Neuronal stem cell (in vitro differentiated cells): ENCODE results near the gene IFFO2.
A peak's percentile ranks its signal among the peaks of the same experiment; 100 is the strongest.

Source experiments
- DNase-seq: peaks from one replicate; pipeline ENCODE4 v3.0.0-alpha.2; 2013; ENCODE audit warnings: low spot score
- H2AFZ ChIP-seq: one replicate; pipeline ENCODE4 v1.6.1; 2013; ENCODE audit warnings: mild to moderate bottlenecking, low read length, inconsistent platforms
- H2AK5ac ChIP-seq: 2 replicates; pipeline ENCODE4 v1.6.1; 2013; ENCODE audit warnings: low read depth, mild to moderate bottlenecking, inconsistent platforms, low read length, moderate library complexity, mixed read lengths
- H2BK120ac ChIP-seq: 2 replicates; pipeline ENCODE4 v1.6.1; 2013; ENCODE audit warnings: low read depth, mild to moderate bottlenecking, inconsistent platforms, low read length, moderate library complexity, mixed read lengths
- H2BK12ac ChIP-seq: one replicate; pipeline ENCODE4 v1.6.1; 2013; ENCODE audit warnings: low read length, inconsistent platforms
- H2BK15ac ChIP-seq: 2 replicates; pipeline ENCODE4 v1.6.1; 2013; ENCODE audit warnings: mild to moderate bottlenecking, low read length, inconsistent platforms, mixed read lengths
- H2BK5ac ChIP-seq: one replicate; pipeline ENCODE4 v1.6.1; 2013; ENCODE audit warnings: inconsistent platforms, mild to moderate bottlenecking, low read length, moderate library complexity
- H3K14ac ChIP-seq: one replicate; pipeline ENCODE4 v1.6.1; 2013; ENCODE audit warnings: low read length, inconsistent platforms
- H3K18ac ChIP-seq: 2 replicates; pipeline ENCODE4 v1.6.1; 2013; ENCODE audit warnings: low read length, inconsistent platforms
- H3K23ac ChIP-seq: 2 replicates; pipeline ENCODE4 v1.6.1; 2013; ENCODE audit warnings: low read depth, mild to moderate bottlenecking, mixed read lengths, low read length, inconsistent platforms; ENCODE audit not compliant: poor library complexity
- H3K27ac ChIP-seq: replicated peaks from 3 replicates; pipeline ENCODE4 v1.5.1; 2013; ENCODE audit warnings: low read length, inconsistent platforms
- H3K27me3 ChIP-seq, 3 experiments: 2 replicates each; pipeline ENCODE4 v1.6.1; 2013; ENCODE audit warnings: low read length in 3 of 3, mild to moderate bottlenecking in 2 of 3, inconsistent platforms in 1 of 3, low read depth in 1 of 3, mixed read lengths in 1 of 3, moderate library complexity in 1 of 3; ENCODE audit not compliant: control insufficient read depth in 3 of 3, insufficient read depth in 3 of 3
- H3K36me3 ChIP-seq, 2 donors: replicated peaks in 1 of 2; 2 replicates each; pipeline ENCODE4 v1.6.1; 2013; ENCODE audit warnings: low read length in 2 of 2; ENCODE audit not compliant: control insufficient read depth in 2 of 2, insufficient read depth in 2 of 2
- H3K4ac ChIP-seq: 2 replicates; pipeline ENCODE4 v1.6.1; 2013; ENCODE audit warnings: inconsistent platforms, mild to moderate bottlenecking, low read length, moderate library complexity
- H3K4me1 ChIP-seq, 2 donors: 1 replicate in 1 of 2; 2 replicates in 1 of 2; pipeline ENCODE4 v1.6.1; 2013; ENCODE audit warnings: low read length in 2 of 2, low read depth in 1 of 2; ENCODE audit not compliant: control insufficient read depth in 2 of 2, insufficient read depth in 1 of 2
- H3K4me2 ChIP-seq: one replicate; pipeline ENCODE4 v1.6.1; 2013; ENCODE audit warnings: mild to moderate bottlenecking, low read length, inconsistent platforms; ENCODE audit not compliant: insufficient read depth, poor library complexity, severe bottlenecking
- H3K4me3 ChIP-seq, 2 donors: 2 replicates each; pipeline ENCODE4 v1.5.1; 2013; ENCODE audit warnings: low read length in 2 of 2, mild to moderate bottlenecking in 2 of 2, inconsistent platforms in 1 of 2, moderate library complexity in 1 of 2
- H3K79me1 ChIP-seq: one replicate; pipeline ENCODE4 v1.6.1; 2013; ENCODE audit warnings: low read depth, mild to moderate bottlenecking, inconsistent platforms, low read length, moderate library complexity
- H3K9ac ChIP-seq: one replicate; pipeline ENCODE4 v1.6.1; 2013; ENCODE audit warnings: mild to moderate bottlenecking, low read depth, low read length, inconsistent platforms; ENCODE audit not compliant: poor library complexity
- H3K9me3 ChIP-seq, 2 donors: replicated peaks in 1 of 2; 2 replicates each; pipeline versions ENCODE3 to v1.6.1; 2013; ENCODE audit warnings: low read length in 2 of 2, mild to moderate bottlenecking in 2 of 2, inconsistent platforms in 1 of 2, low read depth in 1 of 2, mixed read lengths in 1 of 2, moderate library complexity in 1 of 2; ENCODE audit not compliant: control insufficient read depth in 2 of 2, insufficient read depth in 1 of 2
- H4K8ac ChIP-seq: one replicate; pipeline ENCODE4 v1.6.1; 2013; ENCODE audit warnings: low read depth, mild to moderate bottlenecking, inconsistent platforms, low read length, moderate library complexity
- H4K91ac ChIP-seq: one replicate; pipeline ENCODE4 v1.6.1; 2013; ENCODE audit warnings: low read length, low read depth, mild to moderate bottlenecking, inconsistent platforms; ENCODE audit not compliant: poor library complexity
- WGBS, 2 donors: extraction: QIAGEN DNeasy Blood & Tissue Kit; methylation state at CpG; one replicate each; pipeline ENCODE4 v1.1.7; 2013; ENCODE audit warnings: missing lambda C conversion rate in 2 of 2, mixed read lengths in 1 of 2; ENCODE audit not compliant: insufficient read length in 2 of 2, insufficient replicate concordance in 1 of 2; ENCODE audit errors: extremely low coverage in 2 of 2; 5-methylcytosine and 5-hydroxymethylcytosine counted together

The IFFO2 gene

DNA sequence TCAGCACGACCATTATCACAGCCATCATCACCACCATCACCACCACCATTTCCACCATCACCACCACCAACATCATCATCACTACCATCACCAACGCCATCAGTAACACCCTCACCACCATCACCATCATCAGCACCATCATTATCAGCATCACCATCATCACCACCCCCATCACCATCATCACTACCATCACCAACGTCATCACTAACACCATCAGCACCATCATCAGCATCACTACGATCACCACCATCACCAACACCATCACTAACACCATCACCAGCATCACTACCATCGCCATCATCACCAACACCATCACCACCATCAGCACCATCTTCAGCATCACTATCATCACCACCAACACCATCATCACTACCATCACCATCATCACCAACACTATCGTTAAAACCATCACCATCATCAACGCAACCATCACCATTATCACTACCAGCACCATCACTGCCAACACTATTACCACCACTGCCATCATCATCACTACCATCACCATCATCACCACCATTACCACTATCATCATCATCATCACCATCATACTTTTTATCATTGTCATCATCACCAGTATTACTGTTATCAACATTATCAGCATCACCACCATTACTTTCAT, 98.3 kb downstream of the IFFO2 start:
- WGBS, 2 donors, result 100% methylated on average over 2 to 3 of the region's 7 CpGs
- Histone ChIP-seq H3K4me2 (no peak overlapping the region), H2BK15ac (no peak overlapping the region), H2BK120ac (no peak overlapping the region), H3K9me3 (peaks cover 0 to 5% of the 10 kb centered on the region in 2 donors), H3K9ac (no peak overlapping the region), H3K4ac (no peak overlapping the region), H3K79me1 (no peaks in the 10 kb centered on the region), H2BK5ac (no peak overlapping the region), H4K8ac (no peak overlapping the region), H3K27ac (no peak overlapping the region), H3K23ac (peak overlapping the region; percentile 35), H3K36me3 (no peaks in the 10 kb centered on the region), H3K14ac (peak overlapping the region; percentile 21), H4K91ac (no peak overlapping the region), H3K18ac (no peak overlapping the region), H3K4me3 (peak overlapping the region in 1 of 2 donors; percentile 57), H3K4me1 (no peaks in the 10 kb centered on the region), H2AFZ (no peak overlapping the region), H2AK5ac (no peak overlapping the region), H3K27me3 (peaks cover 0 to 15% (median 0%) of the 10 kb centered on the region in 3 experiments), H2BK12ac (no peak overlapping the region)
- no peak for DNase-seq

DNA sequence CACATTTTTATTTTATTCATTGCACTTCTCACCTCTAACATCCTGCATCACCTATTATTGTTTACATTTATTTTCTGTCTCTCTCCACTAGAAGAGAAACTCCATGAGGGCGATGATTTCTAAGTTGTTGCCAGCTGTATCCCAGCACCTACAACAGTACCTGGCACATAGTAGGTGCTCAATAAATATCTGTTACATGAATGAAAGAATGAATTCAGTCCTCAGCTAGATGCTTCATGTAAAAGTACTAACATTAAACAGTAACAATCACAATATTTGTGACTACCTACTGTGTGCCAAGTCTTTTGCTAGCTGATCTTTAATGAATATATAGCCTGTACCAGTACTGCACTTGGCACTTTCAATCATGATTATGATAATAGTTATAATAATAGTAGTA, 100.0 kb downstream of the IFFO2 start:
- no peak overlapping the region for H3K27ac ChIP-seq
- no peak overlapping the region for H2BK12ac ChIP-seq
- no CpG with 5 or more reads among the region's 1 CpG for WGBS, 2 donors
- H2AFZ ChIP-seq, result no peak overlapping the region
- peaks cover 0 to 5% of the 10 kb centered on the region in 2 donors for H3K9me3 ChIP-seq
- no peaks in the 10 kb centered on the region for H3K79me1 ChIP-seq
- H3K4ac ChIP-seq, result no peak overlapping the region
- H3K9ac ChIP-seq, result no peak overlapping the region
- H2BK120ac ChIP-seq, result no peak overlapping the region
- H3K23ac ChIP-seq, result no peak overlapping the region
- no peaks in the 10 kb centered on the region for H3K36me3 ChIP-seq
- no peak overlapping the region for H4K8ac ChIP-seq
- no peak overlapping the region for H3K14ac ChIP-seq
- no peak overlapping the region for H3K4me2 ChIP-seq
- no peak overlapping the region for H2BK15ac ChIP-seq
- H3K18ac ChIP-seq, result no peak overlapping the region
- H3K4me3 ChIP-seq, result no peak overlapping the region
- H3K4me1 ChIP-seq, result peaks cover 0 to 2% of the 10 kb centered on the region in 2 donors
- H4K91ac ChIP-seq, result no peak overlapping the region
- H2AK5ac ChIP-seq, result no peak overlapping the region
- DNase-seq, result no peak
- no peak overlapping the region for H2BK5ac ChIP-seq
- H3K27me3 ChIP-seq, result peaks cover 0 to 11% (median 0%) of the 10 kb centered on the region in 3 experiments

DNA sequence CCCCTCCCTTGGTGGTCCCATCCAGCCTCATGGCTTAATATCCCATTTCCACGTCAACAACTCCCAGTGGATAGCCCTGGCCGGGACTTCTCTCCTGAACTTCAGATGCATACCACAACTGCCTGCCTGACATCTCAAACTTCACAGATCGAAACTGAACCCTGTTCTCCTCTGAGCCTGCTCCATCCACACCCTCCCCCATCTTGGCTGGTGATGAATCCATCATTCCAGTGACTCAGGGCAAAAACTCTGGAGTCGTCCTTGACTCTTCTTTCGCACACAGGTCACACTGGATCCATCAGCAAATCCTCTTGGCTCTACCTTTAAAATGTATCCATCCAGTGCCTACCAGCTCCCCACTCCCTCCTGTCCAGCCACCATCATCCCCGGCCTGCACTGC, 100.9 kb downstream of the IFFO2 start:
- Histone ChIP-seq H3K4me2 (no peak overlapping the region), H3K4ac (no peak overlapping the region), H2BK15ac (no peak overlapping the region), H2AK5ac (no peak overlapping the region), H3K18ac (no peak overlapping the region), H4K8ac (no peak overlapping the region), H4K91ac (no peak overlapping the region), H3K23ac (peak overlapping the region; percentile 27), H2BK12ac (no peak overlapping the region), H3K4me3 (no peak overlapping the region), H3K9me3 (peaks cover 0 to 5% of the 10 kb centered on the region in 2 donors), H3K14ac (no peak overlapping the region), H3K79me1 (no peaks in the 10 kb centered on the region), H3K4me1 (peaks cover 0 to 2% of the 10 kb centered on the region in 2 donors), H3K27ac (no peak overlapping the region), H2BK5ac (no peak overlapping the region), H2BK120ac (no peak overlapping the region), H3K27me3 (peaks cover 0 to 6% (median 0%) of the 10 kb centered on the region in 3 experiments), H3K36me3 (no peaks in the 10 kb centered on the region), H2AFZ (no peak overlapping the region), H3K9ac (no peak overlapping the region)
- DNase-seq, result no peak
- WGBS, 2 donors, result no CpG with 5 or more reads among the region's 6 CpGs

DNA sequence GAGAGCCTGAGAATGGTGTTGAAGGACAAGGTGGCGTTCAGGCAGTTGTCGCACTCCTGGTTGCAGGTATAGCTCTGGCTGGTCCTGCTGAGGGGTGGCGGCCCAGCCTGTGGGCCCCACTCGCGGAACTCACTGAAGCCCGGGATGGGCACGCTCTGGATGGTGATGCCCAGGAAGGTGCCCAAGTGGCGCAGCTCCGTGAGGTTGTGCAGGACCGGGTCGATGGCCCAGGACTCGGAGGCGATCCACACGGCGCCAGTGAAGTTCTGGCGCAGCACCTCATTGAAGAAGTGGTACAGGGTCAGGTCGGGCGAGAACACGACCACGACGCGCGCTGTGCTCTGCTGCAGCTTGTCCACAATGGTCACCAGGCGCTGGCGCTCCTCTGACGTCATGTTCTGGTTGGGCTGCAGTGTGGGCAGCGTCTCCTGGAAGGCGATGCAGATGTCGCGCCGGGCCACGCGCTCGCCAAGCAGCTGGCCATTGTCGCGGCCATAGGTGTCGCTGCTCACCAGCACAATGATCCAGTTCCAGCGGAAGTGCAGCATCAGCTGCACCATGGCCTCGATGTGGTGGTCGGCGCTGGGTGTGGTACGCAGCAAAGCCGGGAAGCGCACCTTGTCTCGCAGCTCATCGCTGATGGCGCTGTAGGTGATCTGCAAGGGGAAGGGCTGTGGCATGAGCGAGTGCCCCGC, 102.0 kb downstream of the IFFO2 start:
- no peak overlapping the region for H3K4me2 ChIP-seq
- no peak overlapping the region for H2BK15ac ChIP-seq
- peak overlapping the region; percentile 26 for H3K9ac ChIP-seq
- peak overlapping the region; percentile 66 for H3K23ac ChIP-seq
- no peak overlapping the region for H4K8ac ChIP-seq
- peak overlapping the region; percentile 50 for H3K18ac ChIP-seq
- H3K14ac ChIP-seq, result no peak overlapping the region
- H2BK5ac ChIP-seq, result no peak overlapping the region
- H4K91ac ChIP-seq, result peak overlapping the region; percentile 41
- peaks cover 0 to 2% of the 10 kb centered on the region in 2 donors for H3K4me1 ChIP-seq
- H2AK5ac ChIP-seq, result peak overlapping the region; percentile 40
- peaks cover 0 to 6% (median 0%) of the 10 kb centered on the region in 3 experiments for H3K27me3 ChIP-seq
- no peak overlapping the region for H3K4me3 ChIP-seq
- no peak overlapping the region for H2AFZ ChIP-seq
- no peak for DNase-seq
- H2BK120ac ChIP-seq, result no peak overlapping the region
- peaks cover 0 to 5% of the 10 kb centered on the region in 2 donors for H3K9me3 ChIP-seq
- H3K4ac ChIP-seq, result peak overlapping the region; percentile 10
- no peaks in the 10 kb centered on the region for H3K36me3 ChIP-seq
- WGBS, 2 donors, result no CpG with 5 or more reads among the region's 49 CpGs
- no peaks in the 10 kb centered on the region for H3K79me1 ChIP-seq
- H2BK12ac ChIP-seq, result no peak overlapping the region
- no peak overlapping the region for H3K27ac ChIP-seq
